CD14-positive monocyte (primary cell): Measurements from ENCODE around the gene CEP112. TPM values are rescaled to one million over a fixed set of nuclear protein-coding genes. Genes with fewer than 3 reads are reported as not detected.

Experiments
- DNase-seq, 3 donors: peaks; one replicate each; pipeline ENCODE4 v3.0.0-alpha.2; 2011 to 2022
- H2AFZ ChIP-seq: 2 replicates; pipeline ENCODE4 v1.6.0; 2012; ENCODE audit warnings: mild to moderate bottlenecking, low read depth, low read length, inconsistent platforms; ENCODE audit not compliant: insufficient read depth, poor library complexity, severe bottlenecking
- H3K27ac ChIP-seq, 2 donors: 1 replicate in 1 of 2; 2 replicates in 1 of 2; pipeline ENCODE4 v1.5.1; 2012 to 2013; ENCODE audit warnings: low read length in 2 of 2, control low read depth in 1 of 2, inconsistent platforms in 1 of 2, low read depth in 1 of 2, mild to moderate bottlenecking in 1 of 2
- H3K27me3 ChIP-seq, 2 donors: one replicate each; pipeline versions ENCODE4 v1.6.0 to v1.6.1; 2011 to 2013; ENCODE audit warnings: low read length in 2 of 2; ENCODE audit not compliant: control insufficient read depth in 2 of 2, insufficient read depth in 2 of 2
- H3K36me3 ChIP-seq, 2 donors: replicated peaks in 1 of 2; 1 replicate in 1 of 2; 2 replicates in 1 of 2; pipeline versions ENCODE4 v1.5.1 to v1.6.1; 2012 to 2013; ENCODE audit warnings: low read length in 2 of 2, control low read depth in 1 of 2, inconsistent platforms in 1 of 2, mild to moderate bottlenecking in 1 of 2; ENCODE audit not compliant: insufficient read depth in 2 of 2, control insufficient read depth in 1 of 2
- H3K4me1 ChIP-seq, 2 donors: 1 replicate in 1 of 2; 2 replicates in 1 of 2; pipeline versions ENCODE4 v1.5.1 to v1.6.1; 2012 to 2013; ENCODE audit warnings: low read length in 2 of 2, control low read depth in 1 of 2, inconsistent platforms in 1 of 2, mild to moderate bottlenecking in 1 of 2, moderate library complexity in 1 of 2; ENCODE audit not compliant: insufficient read depth in 2 of 2, control insufficient read depth in 1 of 2
- H3K4me2 ChIP-seq: replicated peaks from 2 replicates; pipeline ENCODE3; 2012; ENCODE audit warnings: low read length, moderate library complexity, mild to moderate bottlenecking; ENCODE audit not compliant: poor library complexity, severe bottlenecking; ENCODE audit errors: extremely low read depth
- H3K4me3 ChIP-seq, 3 experiments: fragments of 200-600 bp in 1 of 3; sonication (generic) in 1 of 3; replicated peaks in 1 of 3; 1 replicate in 2 of 3; 2 replicates in 1 of 3; pipeline ENCODE4 v1.5.1; 2011 to 2013; ENCODE audit warnings: low read length in 3 of 3, mild to moderate bottlenecking in 3 of 3, control low read depth in 2 of 3, low read depth in 2 of 3, inconsistent platforms in 1 of 3, moderate library complexity in 1 of 3
- H3K79me2 ChIP-seq: 2 replicates; pipeline ENCODE4 v1.6.0; 2012; ENCODE audit warnings: mild to moderate bottlenecking, control low read depth, inconsistent platforms, low read length, moderate library complexity; ENCODE audit not compliant: insufficient read depth
- H3K9ac ChIP-seq: 2 replicates; pipeline ENCODE4 v1.6.0; 2017; ENCODE audit warnings: low read length, mild to moderate bottlenecking; ENCODE audit not compliant: insufficient read depth, poor library complexity, severe bottlenecking
- H3K9me3 ChIP-seq, 2 donors: replicated peaks in 1 of 2; 1 replicate in 1 of 2; 2 replicates in 1 of 2; pipeline versions ENCODE4 v1.5.1 to v1.6.1; 2012 to 2013; ENCODE audit warnings: low read length in 2 of 2, control low read depth in 1 of 2; ENCODE audit not compliant: control insufficient read depth in 1 of 2, insufficient read depth in 1 of 2
- H4K20me1 ChIP-seq: 2 replicates; pipeline ENCODE4 v1.6.0; 2012; ENCODE audit warnings: mild to moderate bottlenecking, low read length, control low read depth, moderate library complexity; ENCODE audit not compliant: insufficient read depth
- H3K27ac Mint-ChIP-seq, 7 donors: one replicate each; pipeline ENCODE4 v1.8.0; 2020; ENCODE audit warnings: mild to moderate bottlenecking in 7 of 7, mixed read lengths in 7 of 7, moderate library complexity in 6 of 7, inconsistent platforms in 2 of 7
- H3K27me3 Mint-ChIP-seq, 3 donors: one replicate each; pipeline ENCODE4 v1.8.0; 2021 to 2022; ENCODE audit warnings: low read depth in 3 of 3, mild to moderate bottlenecking in 3 of 3, mixed read lengths in 3 of 3, moderate library complexity in 3 of 3, inconsistent platforms in 1 of 3
- H3K36me3 Mint-ChIP-seq, 2 donors: one replicate each; pipeline ENCODE4 v1.8.0; 2020; ENCODE audit warnings: mixed read lengths in 2 of 2, inconsistent platforms in 1 of 2, mild to moderate bottlenecking in 1 of 2
- H3K4me1 Mint-ChIP-seq: one replicate; pipeline ENCODE4 v1.8.0; 2020; ENCODE audit warnings: mild to moderate bottlenecking, mixed read lengths
- H3K4me3 Mint-ChIP-seq, 2 donors: one replicate each; pipeline ENCODE4 v1.8.0; 2020; ENCODE audit warnings: mild to moderate bottlenecking in 2 of 2, mixed read lengths in 2 of 2, moderate library complexity in 1 of 2
- H3K9me3 Mint-ChIP-seq, 7 donors: one replicate each; pipeline ENCODE4 v1.8.0; 2020 to 2022; ENCODE audit warnings: mixed read lengths in 7 of 7, mild to moderate bottlenecking in 6 of 7, moderate library complexity in 6 of 7, inconsistent platforms in 2 of 7
- WGBS: methylation state at CpG from one replicate; pipeline ENCODE4 v1.1.5; 2013; ENCODE audit warnings: missing lambda C conversion rate; ENCODE audit not compliant: insufficient coverage; 5-methylcytosine and 5-hydroxymethylcytosine counted together
- intact Hi-C, 2 donors: fragments of 100-400 bp; cut with micrococcal nuclease; formaldehyde crosslinking; loops; one replicate each; pipeline versions ENCODE4 v1.15.0 to v1.15.1; 2023
- polyA plus RNA-seq, 3 donors: library from polyadenylated mRNA; depleted of rRNA in 1 of 3; unstranded in 2 of 3; stranded (reverse) in 1 of 3; fragments of 300-500 nt in 2 of 3; fragments of >200 nt in 1 of 3; fragmentation: Illumina TruSeq in 2 of 3; gene quantifications; 1 replicate in 2 of 3; 2 replicates in 1 of 3; pipeline ENCODE4 v1.2.3, GENCODE V29; 2012 to 2021
- TF ChIP-seq, protein P1 (sequence below): fragments of 200-600 bp; IDR thresholded peaks from one replicate; pipeline ENCODE4 v1.8.0; 2022; ENCODE audit warnings: antibody characterized with exemption, mild to moderate bottlenecking

CEP112 gene
- polyA plus RNA-seq, 3 donors, result 0.10 TPM; not detected in 2

DNA sequence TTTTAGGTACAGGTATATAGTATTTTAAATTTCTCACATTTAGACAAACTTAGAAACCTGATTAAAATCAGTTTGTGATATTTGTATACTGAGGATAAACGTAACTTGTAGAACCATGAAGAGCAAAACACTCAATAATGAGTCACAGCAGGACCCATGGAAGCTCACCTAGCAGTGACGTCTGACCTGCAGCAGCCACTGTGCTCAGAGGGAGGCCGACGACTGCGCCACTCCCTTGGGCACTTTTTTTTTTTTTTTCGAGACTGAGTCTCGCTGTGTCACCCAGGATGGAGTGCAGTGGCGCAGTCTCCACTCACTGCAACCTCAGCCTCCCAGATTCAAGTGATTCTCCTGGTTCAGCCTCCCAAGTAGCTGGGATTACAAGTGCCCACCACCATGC, 524.3 kb downstream of the CEP112 start:
- no peaks in the 10 kb centered on the region for H3K4me1 Mint-ChIP-seq
- intact Hi-C loops, result no loop called here
- no peaks in the 10 kb centered on the region for H3K79me2 ChIP-seq
- peaks cover 0 to 16% (median 3%) of the 10 kb centered on the region in 7 donors for H3K9me3 Mint-ChIP-seq
- H2AFZ ChIP-seq, result no peak overlapping the region
- no peaks in the 10 kb centered on the region for H3K36me3 Mint-ChIP-seq
- no peaks in the 10 kb centered on the region for H3K4me1 ChIP-seq
- H3K27me3 ChIP-seq, result no peaks in the 10 kb centered on the region
- TF ChIP-seq, protein P1, sequence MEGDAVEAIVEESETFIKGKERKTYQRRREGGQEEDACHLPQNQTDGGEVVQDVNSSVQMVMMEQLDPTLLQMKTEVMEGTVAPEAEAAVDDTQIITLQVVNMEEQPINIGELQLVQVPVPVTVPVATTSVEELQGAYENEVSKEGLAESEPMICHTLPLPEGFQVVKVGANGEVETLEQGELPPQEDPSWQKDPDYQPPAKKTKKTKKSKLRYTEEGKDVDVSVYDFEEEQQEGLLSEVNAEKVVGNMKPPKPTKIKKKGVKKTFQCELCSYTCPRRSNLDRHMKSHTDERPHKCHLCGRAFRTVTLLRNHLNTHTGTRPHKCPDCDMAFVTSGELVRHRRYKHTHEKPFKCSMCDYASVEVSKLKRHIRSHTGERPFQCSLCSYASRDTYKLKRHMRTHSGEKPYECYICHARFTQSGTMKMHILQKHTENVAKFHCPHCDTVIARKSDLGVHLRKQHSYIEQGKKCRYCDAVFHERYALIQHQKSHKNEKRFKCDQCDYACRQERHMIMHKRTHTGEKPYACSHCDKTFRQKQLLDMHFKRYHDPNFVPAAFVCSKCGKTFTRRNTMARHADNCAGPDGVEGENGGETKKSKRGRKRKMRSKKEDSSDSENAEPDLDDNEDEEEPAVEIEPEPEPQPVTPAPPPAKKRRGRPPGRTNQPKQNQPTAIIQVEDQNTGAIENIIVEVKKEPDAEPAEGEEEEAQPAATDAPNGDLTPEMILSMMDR, result no peak
- H3K27ac ChIP-seq, result no peak overlapping the region
- no peaks in the 10 kb centered on the region for H3K9me3 ChIP-seq
- H3K4me2 ChIP-seq, result no peak overlapping the region
- no peak overlapping the region for H3K4me3 Mint-ChIP-seq
- no peak overlapping the region for H3K27ac Mint-ChIP-seq
- no peak overlapping the region for H3K4me3 ChIP-seq
- H3K27me3 Mint-ChIP-seq, result peaks cover 0 to 2% (median 0%) of the 10 kb centered on the region in 3 donors
- H3K36me3 ChIP-seq, result no peaks in the 10 kb centered on the region
- DNase-seq, result no peak
- H4K20me1 ChIP-seq, result no peaks in the 10 kb centered on the region
- no peak overlapping the region for H3K9ac ChIP-seq
- WGBS, result 100% methylated on average over 5 of the region's 8 CpGs

DNA sequence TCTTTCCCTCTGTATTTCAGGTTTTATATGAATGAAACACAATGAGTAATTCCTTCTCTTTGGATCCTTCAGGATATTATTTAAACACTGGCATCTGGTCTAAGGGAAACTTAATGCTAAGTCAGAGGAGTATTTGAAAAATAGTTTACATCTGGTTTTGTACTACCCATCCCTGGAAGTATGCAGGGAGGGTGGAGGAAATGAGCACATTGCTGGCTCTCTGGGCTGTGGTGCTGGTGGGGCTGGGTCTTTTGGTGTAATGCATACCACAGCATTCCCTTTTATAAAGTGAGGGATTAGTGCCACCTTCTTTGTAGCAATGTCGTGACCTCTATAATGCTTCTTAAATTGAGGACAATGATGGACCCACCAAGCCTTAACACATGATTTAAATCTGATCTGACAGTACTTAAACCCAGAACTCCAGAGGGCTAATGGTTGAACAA, 525.0 kb downstream of the CEP112 start:
- H3K27me3 Mint-ChIP-seq, result peaks cover 0 to 2% (median 0%) of the 10 kb centered on the region in 3 donors
- no peaks in the 10 kb centered on the region for H4K20me1 ChIP-seq
- no peak overlapping the region for H2AFZ ChIP-seq
- H3K36me3 Mint-ChIP-seq, result no peaks in the 10 kb centered on the region
- no peak overlapping the region for H3K4me3 ChIP-seq
- intact Hi-C loops, result no loop called here
- no peak overlapping the region for H3K4me3 Mint-ChIP-seq
- H3K36me3 ChIP-seq, result no peaks in the 10 kb centered on the region
- H3K27me3 ChIP-seq, result no peaks in the 10 kb centered on the region
- no peak overlapping the region for H3K4me2 ChIP-seq
- H3K27ac Mint-ChIP-seq, result no peak overlapping the region
- WGBS, result 100% methylated on average over 1 of the region's 1 CpG
- H3K4me1 ChIP-seq, result no peaks in the 10 kb centered on the region
- peaks cover 0 to 16% (median 3%) of the 10 kb centered on the region in 7 donors for H3K9me3 Mint-ChIP-seq
- H3K79me2 ChIP-seq, result no peaks in the 10 kb centered on the region
- H3K4me1 Mint-ChIP-seq, result no peaks in the 10 kb centered on the region
- no peak overlapping the region for H3K9ac ChIP-seq
- no peak for DNase-seq
- TF ChIP-seq, protein P1, result no peak
- H3K27ac ChIP-seq, result no peak overlapping the region
- no peaks in the 10 kb centered on the region for H3K9me3 ChIP-seq
